Endothelial cell of umbilical vein (primary cell): ENCODE results near the gene GALNT9. TPM values are rescaled to one million over a fixed set of nuclear protein-coding genes. Genes with fewer than 3 reads are reported as not detected.

Experiments used
- BruUV-seq: library from RNA; stranded (reverse); fragments of 400-500 nt; replicated peaks from 2 replicates; lab custom pipeline; 2021; lab: Mats Ljungman, UMichigan
- CTCF ChIA-PET: fragments of 300-600, 350-600 bp; sonication (Branson Sonifier 250); formaldehyde crosslinking; loops from one replicate; lab custom pipeline; 2021; ENCODE audit warnings: antibody characterized with exemption, inconsistent platforms; lab: Charles Lee
- POLR2A ChIA-PET: fragments of 300-600, 350-600 bp; sonication (Branson Sonifier 250); formaldehyde crosslinking; loops from one replicate; lab custom pipeline; 2021; ENCODE audit warnings: antibody characterized with exemption, inconsistent platforms; lab: Charles Lee
- DNase-seq: peaks from one replicate; pipeline ENCODE4 v3.0.0-alpha.2; 2011; ENCODE audit warnings: low read depth, low spot score
- FAIRE-seq: peaks from 2 replicates; lab custom pipeline; 2011; peaks lifted over from hg19 to GRCh38; lab: Jason Lieb, UNC
- H2AFZ ChIP-seq: 2 replicates; pipeline ENCODE4 v1.6.0; 2012; ENCODE audit warnings: low read depth, low read length, control low read depth, inconsistent platforms
- H3K27ac ChIP-seq: 2 replicates; pipeline ENCODE4 v1.5.1; 2011; ENCODE audit warnings: low read depth, mild to moderate bottlenecking, control low read depth, low read length, moderate library complexity; ENCODE audit not compliant: insufficient read depth
- H3K27me3 ChIP-seq, 2 experiments: 2 replicates each; pipeline versions ENCODE4 v1.6.0 to v1.6.1; 2011; ENCODE audit warnings: low read length in 2 of 2, mixed read lengths in 1 of 2; ENCODE audit not compliant: control insufficient read depth in 2 of 2, insufficient read depth in 2 of 2
- H3K36me3 ChIP-seq, 2 experiments: 2 replicates in 1 of 2; 3 replicates in 1 of 2; pipeline ENCODE4 v1.5.1; 2011; ENCODE audit warnings: low read length in 2 of 2, mild to moderate bottlenecking in 1 of 2, moderate library complexity in 1 of 2; ENCODE audit not compliant: control insufficient read depth in 2 of 2, insufficient read depth in 2 of 2; ENCODE audit errors: extremely low read depth in 1 of 2
- H3K4me1 ChIP-seq: 3 replicates; pipeline ENCODE4 v1.5.1; 2011; ENCODE audit warnings: mild to moderate bottlenecking, low read length; ENCODE audit not compliant: control insufficient read depth, insufficient read depth; ENCODE audit errors: extremely low read depth
- H3K4me2 ChIP-seq: 2 replicates; pipeline ENCODE4 v1.6.1; 2011; ENCODE audit warnings: low read length, control low read depth, mixed read lengths; ENCODE audit not compliant: insufficient read depth
- H3K4me3 ChIP-seq, 3 experiments: fragments of 200-600 bp in 1 of 3; sonication (generic), shearing (Covaris generic) in 1 of 3; replicated peaks in 1 of 3; 2 replicates each; pipeline ENCODE4 v1.5.1; 2011 to 2016; ENCODE audit warnings: control low read depth in 3 of 3, low read length in 3 of 3, mild to moderate bottlenecking in 2 of 3, inconsistent platforms in 1 of 3, low read depth in 1 of 3, moderate library complexity in 1 of 3; ENCODE audit not compliant: insufficient read depth in 1 of 3
- H3K79me2 ChIP-seq: 2 replicates; pipeline ENCODE4 v1.6.0; 2012; ENCODE audit warnings: low read length, inconsistent platforms; ENCODE audit not compliant: control insufficient read depth, insufficient read depth
- H3K9ac ChIP-seq: replicated peaks from 2 replicates; pipeline ENCODE3; 2011; ENCODE audit warnings: low read length, control low read depth; ENCODE audit not compliant: insufficient read depth; ENCODE audit errors: extremely low read depth
- H3K9me1 ChIP-seq: replicated peaks from 3 replicates; pipeline ENCODE4 v1.6.0; 2011; ENCODE audit warnings: mild to moderate bottlenecking, low read length; ENCODE audit not compliant: control insufficient read depth, insufficient read depth; ENCODE audit errors: extremely low read depth
- H3K9me3 ChIP-seq: replicated peaks from 2 replicates; pipeline ENCODE4 v1.5.1; 2012; ENCODE audit warnings: low read length, inconsistent platforms; ENCODE audit not compliant: control insufficient read depth, insufficient read depth
- H4K20me1 ChIP-seq: replicated peaks from 2 replicates; pipeline ENCODE3; 2011; ENCODE audit warnings: mild to moderate bottlenecking, low read length; ENCODE audit not compliant: control insufficient read depth, insufficient read depth; ENCODE audit errors: extremely low read depth
- CTCF ChIP-seq, 2 donors: IDR thresholded peaks; 1 replicate in 1 of 2; 2 replicates in 1 of 2; pipeline ENCODE4 v1.5.1; 2011; ENCODE audit warnings: low read length in 2 of 2, mild to moderate bottlenecking in 2 of 2, moderate library complexity in 2 of 2, control low read depth in 1 of 2, inconsistent platforms in 1 of 2, low read depth in 1 of 2; ENCODE audit not compliant: insufficient read depth in 1 of 2; ENCODE audit errors: extremely low read depth in 1 of 2
- EZH2 ChIP-seq: IDR thresholded peaks from 2 replicates; pipeline ENCODE4 v1.6.1; 2012; ENCODE audit warnings: borderline replicate concordance, low read depth, mild to moderate bottlenecking, moderate library complexity, low read length, inconsistent platforms; ENCODE audit not compliant: severe bottlenecking
- FOS ChIP-seq: IDR thresholded peaks from 2 replicates; pipeline ENCODE4 v1.6.1; 2011; ENCODE audit warnings: mild to moderate bottlenecking, low read length, moderate library complexity, borderline replicate concordance; ENCODE audit not compliant: insufficient read depth
- GATA2 ChIP-seq: IDR thresholded peaks from 2 replicates; pipeline ENCODE4 v1.7.0; 2011; ENCODE audit warnings: low read depth, mild to moderate bottlenecking, moderate library complexity, mixed read lengths, low read length; ENCODE audit not compliant: insufficient read length, insufficient read depth
- JUN ChIP-seq: IDR thresholded peaks from 2 replicates; pipeline ENCODE4 v1.6.1; 2011; ENCODE audit warnings: borderline replicate concordance, low read depth; ENCODE audit not compliant: insufficient read length, insufficient read depth
- MYC ChIP-seq: IDR thresholded peaks from one replicate; pipeline ENCODE4 v1.6.1; 2011; ENCODE audit warnings: mild to moderate bottlenecking, low read depth, low read length
- POLR2A ChIP-seq: IDR thresholded peaks from 2 replicates; pipeline ENCODE4 v1.6.1; 2012; ENCODE audit warnings: low read depth, mild to moderate bottlenecking, control low read depth, low read length
- POLR2AphosphoS5 ChIP-seq: IDR thresholded peaks from 2 replicates; pipeline ENCODE4 v1.6.1; 2012; ENCODE audit warnings: low read depth, mild to moderate bottlenecking, control low read depth, low read length, moderate library complexity; ENCODE audit not compliant: insufficient read depth
- dilution Hi-C: fragments of 300-500 bp; cut with MboI; formaldehyde crosslinking; loops from one replicate; pipeline ENCODE4 v1.15.0; 2019; ENCODE audit warnings: low sequenced_read_pairs; ENCODE audit not compliant: extremely low pct_ligation_motif_present
- intact Hi-C: fragments of 100-400 bp; cut with micrococcal nuclease; formaldehyde crosslinking; loops from one replicate; pipeline ENCODE4 v1.10.0; 2022
- polyA plus RNA-seq, 4 experiments: library from polyadenylated mRNA; depleted of rRNA in 3 of 4; stranded (reverse) in 3 of 4; unstranded in 1 of 4; fragments of >200 nt; gene quantifications; 2 replicates each; pipeline versions ENCODE4 v1.2.1 to v1.2.3, GENCODE V29; 2011 to 2012; ENCODE audit warnings: missing spikeins in 1 of 4
- total RNA-seq: library from RNA; stranded (reverse); gene quantifications from 2 replicates; pipeline ENCODE4 v1.2.3, GENCODE V29; 2021
- TF ChIP-seq, protein P1 (sequence below): IDR thresholded peaks from 2 replicates; pipeline ENCODE4 v1.6.1; 2011; ENCODE audit not compliant: insufficient read depth, insufficient read length

GALNT9 gene
- total and polyA plus RNA-seq, 2 donors (not counting 3 experiments of a cell fraction or from before 2014, with no cell fraction given), result 0.14 to 0.73 TPM

DNA sequence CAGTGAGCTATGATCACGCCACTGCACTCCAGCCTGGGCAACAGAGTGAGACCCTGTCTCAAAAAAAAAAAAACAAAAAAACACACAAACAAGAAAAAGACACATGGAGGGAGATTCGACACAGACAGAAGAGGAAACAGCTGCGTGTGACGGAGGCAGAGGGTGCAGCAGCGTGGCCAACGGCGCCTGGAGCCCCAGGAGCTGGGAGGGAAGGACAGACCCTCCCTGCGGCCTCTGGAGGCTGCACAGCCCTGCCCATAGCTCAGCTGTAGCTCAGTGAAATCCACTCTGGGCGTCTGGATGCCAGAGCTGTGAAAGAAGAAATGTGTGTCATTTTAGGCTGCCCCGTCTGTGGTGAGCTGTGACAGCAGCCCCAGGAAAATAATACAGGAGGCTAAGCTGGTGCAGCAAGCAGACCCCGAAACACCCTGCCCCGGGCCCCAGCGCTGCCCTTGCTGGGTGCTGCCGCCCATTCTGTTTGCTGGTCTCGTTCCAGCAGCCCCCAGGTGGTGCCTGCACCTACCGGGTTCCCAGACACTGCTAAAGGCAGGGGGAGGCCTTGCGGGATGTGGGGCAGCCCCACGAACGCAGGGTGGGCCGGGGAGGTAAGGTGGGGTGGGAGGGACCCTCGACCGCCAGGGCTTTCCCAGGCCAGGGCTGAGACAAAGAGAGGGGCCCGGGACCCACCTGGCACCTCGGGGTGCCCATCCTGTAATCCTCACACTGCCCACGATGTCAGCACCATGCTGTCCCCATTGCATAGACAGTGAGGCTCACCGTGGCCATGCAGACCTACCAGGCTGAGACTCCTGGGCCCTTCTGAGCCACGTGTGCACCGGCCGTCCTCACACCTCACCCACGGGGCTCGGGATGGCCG, 21.2 kb downstream of the GALNT9 start:
- Histone ChIP-seq H2AFZ (no peak overlapping the region), H4K20me1 (no peaks in the 10 kb centered on the region), H3K9me3 (no peaks in the 10 kb centered on the region), H3K4me1 (no peaks in the 10 kb centered on the region), H3K9ac (no peak overlapping the region), H3K4me3 (no peak overlapping the region), H3K27me3 (no peaks in the 10 kb centered on the region), H3K27ac (no peak overlapping the region), H3K36me3 (no peaks in the 10 kb centered on the region), H3K4me2 (no peak overlapping the region), H3K9me1 (no peaks in the 10 kb centered on the region), H3K79me2 (no peaks in the 10 kb centered on the region)
- dilution Hi-C loops (no loop called here), intact Hi-C loops (no loop called here)
- CTCF ChIA-PET, result no interaction called here
- no TSS peak for BruUV-seq
- no peak for FAIRE-seq
- DNase-seq, result no peak
- POLR2A ChIA-PET, result no interaction called here
- TF ChIP-seq GATA2 (no peak), POLR2A (no peak), MYC (no peak), JUN (no peak), FOS (no peak), EZH2 (no peak), CTCF (IDR thresholded peaks at IDR 0.05; ENCODE audit: extremely low read depth in 1 of 2, insufficient read depth in 1 of 2, low read depth in 1 of 2, low read length in 2 of 2) (no peak), POLR2AphosphoS5 (no peak)
- TF ChIP-seq, protein P1, sequence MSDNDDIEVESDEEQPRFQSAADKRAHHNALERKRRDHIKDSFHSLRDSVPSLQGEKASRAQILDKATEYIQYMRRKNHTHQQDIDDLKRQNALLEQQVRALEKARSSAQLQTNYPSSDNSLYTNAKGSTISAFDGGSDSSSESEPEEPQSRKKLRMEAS, result no peak
